Measurements from ENCODE around the gene PLD6.
A peak's percentile ranks its signal among the peaks of the same experiment; 100 is the strongest.

PLD6 gene

GRCh38 chr17:17232303-17232621 is 26.1 kb upstream of the PLD6 start:
- no peak for TF ChIP-seq CTCF (IDR thresholded peaks at IDR 0.05; ENCODE audit: control insufficient read depth, extremely low read depth, insufficient read depth)
- no peak for DNase-seq (ENCODE audit: low read depth)
- no peak overlapping the region for H3K4me3 ChIP-seq (ENCODE audit: low read depth, low read length)

- no peak for TF ChIP-seq CTCF (IDR thresholded peaks at IDR 0.05; ENCODE audit: control insufficient read depth, extremely low read depth, insufficient read depth)
- H3K4me3 ChIP-seq (ENCODE audit: low read depth, low read length), result no peak overlapping the region
- no peak for DNase-seq (ENCODE audit: low read depth)
Observed at GRCh38 chr17:17231621-17232302, 25.6 kb upstream of the PLD6 start.

DNA sequence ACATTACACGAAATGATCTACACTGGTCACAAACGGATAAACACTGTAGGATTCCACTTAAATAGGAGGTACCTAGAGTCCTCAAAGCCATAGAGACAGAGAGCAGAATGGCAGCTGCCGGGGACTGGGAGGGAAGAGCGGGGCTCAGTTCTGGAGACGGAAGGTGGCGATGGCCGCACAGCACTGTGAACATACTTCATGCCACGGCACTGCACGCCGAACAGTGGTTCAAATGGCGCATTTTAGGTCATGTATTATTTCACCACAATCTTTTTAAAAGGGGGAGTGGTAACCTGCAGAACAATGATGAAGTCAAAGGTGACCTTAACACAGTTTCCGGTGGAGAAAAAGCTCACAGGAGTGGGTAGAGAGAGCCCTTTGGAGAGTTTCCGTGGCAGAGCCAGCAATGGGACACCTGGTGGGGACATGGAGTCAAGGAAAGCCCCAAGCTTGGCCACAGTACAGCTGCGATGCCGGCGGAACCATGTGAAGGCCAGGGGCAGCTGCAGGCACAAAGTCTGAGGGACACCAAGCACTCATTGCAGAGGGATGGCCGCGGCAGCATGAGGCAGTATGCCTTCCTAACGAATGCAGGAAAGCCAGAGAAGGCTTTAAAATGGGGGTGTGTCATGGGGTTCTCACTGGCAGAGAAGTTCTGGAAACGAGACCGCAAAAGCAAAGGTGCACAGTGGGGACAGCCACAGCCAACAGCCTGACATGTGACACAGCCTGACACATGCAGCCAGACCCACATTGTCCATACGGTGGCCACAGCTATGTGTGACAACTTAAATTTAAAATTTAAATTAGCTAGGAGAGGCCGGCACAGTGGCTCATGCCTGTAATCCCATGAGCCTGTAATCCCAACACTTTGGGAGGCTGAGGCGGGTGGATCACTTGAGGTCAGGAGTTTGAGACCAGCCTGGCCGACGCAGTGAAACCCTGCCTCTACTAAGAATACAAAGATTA is 23.6 kb upstream of the PLD6 start:
- no peak overlapping the region for H3K4me3 ChIP-seq (ENCODE audit: low read depth, low read length)
- no peak for TF ChIP-seq CTCF (IDR thresholded peaks at IDR 0.05; ENCODE audit: control insufficient read depth, extremely low read depth, insufficient read depth)
- no peak for DNase-seq (ENCODE audit: low read depth)

DNA sequence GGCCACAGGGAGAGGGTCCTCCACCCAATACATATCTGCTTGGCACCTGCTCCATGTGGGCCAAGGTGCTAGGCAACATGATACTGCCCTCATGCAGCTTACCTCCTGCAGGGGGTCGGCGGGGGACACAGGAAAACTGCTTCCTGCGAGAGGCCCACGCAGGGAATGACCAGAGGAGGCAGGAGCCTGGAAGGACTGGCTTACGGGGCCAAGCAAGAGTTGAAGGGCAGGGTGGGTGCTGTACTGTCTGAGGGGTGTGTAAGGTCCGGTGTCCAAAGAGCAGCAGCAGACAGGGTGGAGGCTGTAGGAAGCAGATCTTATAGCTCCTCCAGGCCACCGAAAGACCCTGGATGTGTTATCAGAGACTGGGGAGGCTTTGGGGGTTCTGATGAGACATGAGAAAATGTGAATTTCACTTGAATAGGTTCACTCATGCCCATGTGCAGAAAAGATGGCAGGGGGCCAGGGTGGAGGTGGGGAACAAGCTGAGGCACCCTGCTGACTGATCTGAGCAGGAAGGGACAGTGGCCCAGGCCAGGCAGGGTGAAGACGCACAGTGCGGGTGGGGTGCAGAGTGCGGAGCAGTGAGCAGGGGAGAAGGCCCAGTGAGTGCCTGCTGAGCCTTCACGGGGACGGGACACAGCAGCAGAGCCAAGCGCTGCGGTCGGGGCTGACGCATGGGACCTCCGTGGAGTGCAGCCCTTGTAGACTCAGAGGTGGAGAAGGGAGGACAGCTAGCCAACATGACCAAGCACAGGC is 22.6 kb upstream of the PLD6 start:
- H3K4me3 ChIP-seq (ENCODE audit: low read depth, low read length), result no peak overlapping the region
- DNase-seq (ENCODE audit: low read depth), result no peak
- no peak for TF ChIP-seq CTCF (IDR thresholded peaks at IDR 0.05; ENCODE audit: control insufficient read depth, extremely low read depth, insufficient read depth)

- H3K4me3 ChIP-seq (ENCODE audit: low read depth, low read length), result no peak overlapping the region
- DNase-seq (ENCODE audit: low read depth), result peak; percentile 98
- TF ChIP-seq CTCF (IDR thresholded peaks at IDR 0.05; ENCODE audit: control insufficient read depth, extremely low read depth, insufficient read depth), result no peak
Observed at GRCh38 chr17:17227608-17228520, 21.7 kb upstream of the PLD6 start.
